MM.1S (cell line): ENCODE data around the gene OSER1.

Experiments used
- DNase-seq: peaks from one replicate; pipeline ENCODE4 v3.0.0-alpha.2; 2015
- H2AFZ ChIP-seq: fragments of 300-600 bp; sonication (generic); 2 replicates; pipeline ENCODE4 v1.6.0; 2016; ENCODE audit warnings: antibody characterized with exemption, low read length
- H3F3A ChIP-seq: fragments of 300-600 bp; sonication (generic); 2 replicates; pipeline ENCODE4 v1.6.1; 2016; ENCODE audit warnings: mild to moderate bottlenecking, antibody characterized with exemption, low read length, moderate library complexity, mixed read lengths; ENCODE audit not compliant: insufficient read depth
- H3K27ac ChIP-seq: fragments of 300-600 bp; sonication (generic); 2 replicates; pipeline ENCODE4 v1.5.1; 2016; ENCODE audit warnings: mild to moderate bottlenecking, low read length
- H3K27me3 ChIP-seq: fragments of 300-600 bp; sonication (generic); replicated peaks from 2 replicates; pipeline ENCODE4 v1.6.0; 2016; ENCODE audit warnings: low read length; ENCODE audit not compliant: insufficient read depth
- H3K36me3 ChIP-seq: fragments of 300-600 bp; sonication (generic); replicated peaks from 2 replicates; pipeline ENCODE4 v1.6.1; 2016; ENCODE audit warnings: mild to moderate bottlenecking, low read length, mixed read lengths; ENCODE audit not compliant: insufficient read depth
- H3K4me1 ChIP-seq: fragments of 300-600 bp; sonication (generic); 2 replicates; pipeline ENCODE4 v1.6.1; 2016; ENCODE audit warnings: low read length, mixed read lengths
- H3K4me2 ChIP-seq: fragments of 300-600 bp; sonication (generic); 2 replicates; pipeline ENCODE4 v1.6.0; 2016; ENCODE audit warnings: low read depth, low read length
- H3K4me3 ChIP-seq: fragments of 300-600 bp; sonication (generic); 2 replicates; pipeline ENCODE4 v1.5.1; 2016; ENCODE audit warnings: low read length, mixed read lengths
- H3K79me2 ChIP-seq: fragments of 300-600 bp; sonication (generic); 2 replicates; pipeline ENCODE4 v1.6.1; 2016; ENCODE audit warnings: mixed run types, low read length, mixed read lengths
- H3K9ac ChIP-seq: fragments of 300-600 bp; sonication (generic); 2 replicates; pipeline ENCODE4 v1.6.1; 2016; ENCODE audit warnings: low read length, mixed read lengths
- H3K9me2 ChIP-seq: fragments of 300-600 bp; sonication (generic); replicated peaks from 2 replicates; pipeline ENCODE4 v1.6.1; 2016; ENCODE audit warnings: mild to moderate bottlenecking, low read length, mixed read lengths; ENCODE audit not compliant: insufficient read depth
- H3K9me3 ChIP-seq: fragments of 300-600 bp; sonication (generic); replicated peaks from 2 replicates; pipeline ENCODE4 v1.6.1; 2016; ENCODE audit warnings: mild to moderate bottlenecking, low read length, mixed read lengths; ENCODE audit not compliant: insufficient read depth
- H4K20me1 ChIP-seq: fragments of 300-600 bp; sonication (generic); 2 replicates; pipeline ENCODE4 v1.6.1; 2016; ENCODE audit warnings: mild to moderate bottlenecking, low read length, moderate library complexity, mixed read lengths; ENCODE audit not compliant: insufficient read depth
- CTCF ChIP-seq: fragments of 300-600 bp; sonication (generic); IDR thresholded peaks from 2 replicates; pipeline ENCODE4 v1.5.1; 2016; ENCODE audit warnings: antibody characterized with exemption, low read length, mixed read lengths
- EZH2 ChIP-seq: fragments of 300-600 bp; sonication (generic); optimal IDR thresholded peaks from 2 replicates; pipeline ENCODE3; 2017; ENCODE audit warnings: low read depth, mild to moderate bottlenecking, antibody characterized with exemption, low read length, mixed read lengths
- EZH2phosphoT487 ChIP-seq: fragments of 300-600 bp; sonication (generic); IDR thresholded peaks from 2 replicates; pipeline ENCODE4 v1.6.1; 2018; ENCODE audit warnings: antibody characterized with exemption, low read length

The OSER1 gene

GRCh38 chr20:44222027-44222426, 11.5 kb upstream of the OSER1 start:
- H3K4me3 ChIP-seq = no peak overlapping the region
- H3K27ac ChIP-seq = no peak overlapping the region
- H3K9ac ChIP-seq = no peak overlapping the region
- DNase-seq = no peak
- no peaks in the 10 kb centered on the region for H3K9me2 ChIP-seq
- H3K27me3 ChIP-seq = no peaks in the 10 kb centered on the region
- H3F3A ChIP-seq = no peaks in the 10 kb centered on the region
- no peak overlapping the region for H2AFZ ChIP-seq
- H3K36me3 ChIP-seq = no peaks in the 10 kb centered on the region
- no peak overlapping the region for H3K4me2 ChIP-seq
- TF ChIP-seq EZH2 (no peak), CTCF (no peak), EZH2phosphoT487 (no peak)
- H4K20me1 ChIP-seq = no peaks in the 10 kb centered on the region
- H3K9me3 ChIP-seq = no peaks in the 10 kb centered on the region
- H3K79me2 ChIP-seq = no peaks in the 10 kb centered on the region
- no peaks in the 10 kb centered on the region for H3K4me1 ChIP-seq

- no peaks in the 10 kb centered on the region for H4K20me1 ChIP-seq
- no peak for DNase-seq
- no peaks in the 10 kb centered on the region for H3K36me3 ChIP-seq
- H3K4me1 ChIP-seq = no peaks in the 10 kb centered on the region
- no peaks in the 10 kb centered on the region for H3K9me2 ChIP-seq
- no peaks in the 10 kb centered on the region for H3K9me3 ChIP-seq
- H3K4me3 ChIP-seq = no peak overlapping the region
- H3K4me2 ChIP-seq = no peak overlapping the region
- H3F3A ChIP-seq = no peaks in the 10 kb centered on the region
- no peak overlapping the region for H3K9ac ChIP-seq
- H3K79me2 ChIP-seq = no peaks in the 10 kb centered on the region
- H2AFZ ChIP-seq = no peak overlapping the region
- no peaks in the 10 kb centered on the region for H3K27me3 ChIP-seq
- H3K27ac ChIP-seq = no peak overlapping the region
- no peak for TF ChIP-seq EZH2
- TF ChIP-seq EZH2phosphoT487 = no peak
These were observed 10.9 kb upstream of the OSER1 start for GRCh38 chr20:44221368-44221954.

- Histone ChIP-seq H3K9me2 (no peaks in the 10 kb centered on the region), H3K27ac (no peak overlapping the region), H3K4me1 (no peaks in the 10 kb centered on the region), H4K20me1 (no peaks in the 10 kb centered on the region), H3K4me2 (no peak overlapping the region), H3K9me3 (no peaks in the 10 kb centered on the region), H3K79me2 (no peaks in the 10 kb centered on the region), H3K27me3 (no peaks in the 10 kb centered on the region), H2AFZ (no peak overlapping the region), H3K4me3 (no peak overlapping the region), H3K9ac (no peak overlapping the region), H3F3A (no peaks in the 10 kb centered on the region), H3K36me3 (no peaks in the 10 kb centered on the region)
- no peak for DNase-seq
- TF ChIP-seq CTCF (no peak), EZH2phosphoT487 (no peak), EZH2 (no peak)
These were observed 9.2 kb upstream of the OSER1 start for GRCh38 chr20:44219791-44220190.

- H3K79me2 ChIP-seq = no peaks in the 10 kb centered on the region
- no peak overlapping the region for H3K4me2 ChIP-seq
These were observed 8.7 kb upstream of the OSER1 start for GRCh38 chr20:44219170-44219730.

More at GRCh38 chr20:44219170-44219730, 8.7 kb upstream of the OSER1 start:
- H3F3A ChIP-seq = no peaks in the 10 kb centered on the region
- no peaks in the 10 kb centered on the region for H3K4me1 ChIP-seq
- TF ChIP-seq EZH2 (no peak), EZH2phosphoT487 (no peak), CTCF (no peak)
- H3K9me2 ChIP-seq = no peaks in the 10 kb centered on the region
- H3K9me3 ChIP-seq = no peaks in the 10 kb centered on the region
- H4K20me1 ChIP-seq = no peaks in the 10 kb centered on the region
- no peak for DNase-seq
- H3K36me3 ChIP-seq = no peaks in the 10 kb centered on the region
- H3K9ac ChIP-seq = no peak overlapping the region
- no peak overlapping the region for H3K4me3 ChIP-seq
- no peak overlapping the region for H3K27ac ChIP-seq
- no peaks in the 10 kb centered on the region for H3K27me3 ChIP-seq
- H2AFZ ChIP-seq = no peak overlapping the region
